ENCODE results near the gene PLEKHH1.

PLEKHH1 gene

GRCh38 chr14:67532998-67533753, at the start of gene PLEKHH1:
Gene PLEKHH1 (plus strand): TSS chr14:67533290. CDS start chr14:67541868, 8,578 bp downstream.
- peak in 1 of 2 experiments; percentile 48 for DNase-seq

- no peak for DNase-seq
Observed at GRCh38 chr14:67483579-67484285, 49.4 kb upstream of the PLEKHH1 start.

DNA sequence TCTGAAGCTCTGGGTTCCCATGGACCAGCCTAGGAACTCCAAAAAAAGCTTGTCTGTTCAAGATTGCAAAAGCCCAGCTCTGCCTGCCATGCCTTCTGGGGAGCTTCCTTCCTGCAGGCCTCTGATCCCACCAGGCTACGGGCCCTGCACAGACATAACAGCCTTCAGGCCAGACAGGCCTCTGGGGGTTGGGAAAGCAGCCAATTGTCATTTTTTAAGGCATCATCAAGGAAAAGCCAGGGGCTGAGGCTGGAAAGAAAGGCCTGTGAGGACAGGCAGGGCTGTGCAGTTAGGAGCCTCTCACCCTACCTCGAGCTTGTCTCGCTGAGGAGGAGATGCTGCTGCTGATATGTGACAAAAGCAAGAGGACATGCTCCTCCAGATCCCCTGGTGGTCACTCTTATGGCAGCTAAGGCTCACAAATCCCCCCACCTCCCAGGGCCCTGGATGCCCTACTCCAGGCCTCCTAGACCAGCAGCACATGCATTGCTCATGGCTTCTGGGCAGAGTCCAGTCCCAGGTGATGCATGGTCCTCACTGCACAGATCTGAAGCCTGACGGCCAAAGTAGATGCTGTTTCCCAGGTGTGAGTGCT, 47.5 kb upstream of the PLEKHH1 start:
- DNase-seq: no peak

DNA sequence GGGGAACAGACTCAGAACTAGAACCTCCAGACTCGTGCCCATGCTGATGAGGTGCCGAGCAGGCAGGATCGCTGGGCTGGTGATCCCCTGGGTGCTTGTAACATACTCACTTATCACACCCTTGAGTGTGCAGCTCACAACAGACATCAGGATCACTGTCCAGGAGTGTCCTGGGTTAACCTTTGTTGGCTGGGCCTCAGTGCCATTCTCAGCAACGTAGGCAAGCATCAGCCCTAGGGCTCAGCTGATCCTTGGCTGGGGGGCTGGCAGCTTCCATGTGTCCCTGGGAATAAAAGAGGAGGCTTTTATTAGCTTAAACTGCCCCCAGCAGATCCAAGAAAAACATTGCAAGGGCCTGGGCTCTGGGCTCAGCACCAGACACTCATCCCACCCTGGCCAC, 46.2 kb upstream of the PLEKHH1 start:
- DNase-seq: no peak

- no peak for DNase-seq
Observed at GRCh38 chr14:67487332-67487731, 45.8 kb upstream of the PLEKHH1 start.

DNA sequence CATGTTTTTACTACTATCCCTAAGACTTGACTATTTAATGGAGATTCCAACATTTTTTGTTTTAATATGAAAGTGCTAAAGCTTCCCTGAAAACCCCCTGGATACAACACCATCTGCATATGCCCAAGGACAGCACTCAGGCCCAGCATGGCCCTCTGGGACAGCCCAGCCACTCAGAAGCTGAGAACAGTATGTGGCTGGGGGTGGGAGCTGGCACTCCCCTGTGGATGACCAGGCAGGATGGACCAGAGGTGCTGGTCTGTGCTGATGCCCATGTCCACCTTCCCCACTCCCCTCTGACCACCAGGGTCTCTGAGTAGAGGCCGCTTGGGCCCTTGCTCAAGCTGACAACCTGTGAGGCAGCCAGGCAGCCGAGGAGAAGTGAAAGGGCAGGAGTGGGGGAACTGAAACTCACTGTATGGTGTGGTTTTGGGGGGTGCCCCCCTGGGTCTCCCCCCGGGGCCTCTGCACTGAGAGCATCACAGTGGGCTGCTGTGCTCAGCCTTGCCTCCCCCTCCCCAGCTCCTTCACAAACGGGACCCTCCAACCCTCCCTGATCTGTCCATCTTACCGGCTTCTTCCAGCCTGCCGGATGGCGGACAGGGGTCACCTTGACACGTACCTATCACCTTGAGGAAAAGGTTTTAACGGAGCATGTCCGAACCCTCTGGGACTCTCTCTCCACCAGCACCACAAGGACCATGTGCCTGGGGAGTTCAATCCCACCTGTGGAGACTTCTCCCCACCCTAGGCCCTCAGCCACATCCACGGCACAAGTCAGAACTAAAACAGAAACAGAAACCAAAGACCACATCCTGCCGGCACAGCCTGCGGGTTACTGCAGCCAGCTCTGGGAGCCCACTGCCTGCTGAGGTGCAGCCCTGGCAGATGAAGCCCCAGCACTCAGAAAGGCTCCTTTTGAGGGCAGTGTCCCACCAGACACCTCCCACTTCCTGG, 44.9 kb upstream of the PLEKHH1 start, which contains the start of gene TMEM229B:
Gene TMEM229B, minus strand, starts transcription at position 785 of the 957 bp plus-strand sequence. CDS start 14,798 bp downstream, outside the sequence.
- no peak for DNase-seq

DNA sequence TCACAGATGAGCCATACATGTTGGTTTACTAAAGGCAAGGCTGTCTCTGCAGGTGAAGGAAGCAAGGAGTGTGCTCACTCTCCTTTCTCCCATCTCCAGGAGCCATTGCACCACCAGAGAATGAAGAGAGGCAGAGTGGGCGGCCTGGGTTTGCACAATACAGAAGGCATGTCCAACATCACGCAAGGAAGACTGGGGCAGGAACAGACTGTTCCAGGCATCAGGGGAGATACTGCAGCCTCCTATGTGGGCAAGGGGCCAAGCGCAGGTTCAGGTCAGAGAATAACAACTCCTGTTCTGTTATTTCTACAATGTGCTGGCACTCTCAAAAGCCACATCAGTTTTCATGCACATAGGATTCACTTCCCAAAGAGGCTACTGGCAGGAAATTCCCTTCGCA, 42.9 kb upstream of the PLEKHH1 start:
- DNase-seq: no peak

GRCh38 chr14:67491285-67491684, 41.8 kb upstream of the PLEKHH1 start:
- DNase-seq: no peak

- no peak for DNase-seq
Observed at GRCh38 chr14:67491741-67492507, 41.2 kb upstream of the PLEKHH1 start.

DNA sequence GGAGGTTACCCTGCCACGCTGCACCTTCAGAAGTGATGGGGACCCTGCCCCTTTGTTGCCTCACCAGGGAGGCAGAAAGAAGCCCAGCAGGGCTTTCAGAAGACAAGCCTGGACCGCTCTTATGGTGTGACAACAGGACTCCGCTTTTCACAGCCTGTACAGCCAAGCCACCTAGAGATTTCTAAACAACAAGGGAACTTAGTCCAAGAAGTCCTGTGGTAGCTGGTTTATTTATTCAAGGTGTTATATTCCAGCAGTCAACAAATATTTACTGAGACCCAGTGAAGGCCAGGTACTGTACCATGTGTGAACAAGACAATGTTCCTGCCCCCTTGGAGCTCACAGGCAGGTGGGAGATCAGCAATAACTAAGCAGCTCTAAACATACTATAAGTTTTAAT, 40.6 kb upstream of the PLEKHH1 start:
- no peak for DNase-seq

GRCh38 chr14:67493092-67493717, 39.9 kb upstream of the PLEKHH1 start:
- DNase-seq: no peak

DNA sequence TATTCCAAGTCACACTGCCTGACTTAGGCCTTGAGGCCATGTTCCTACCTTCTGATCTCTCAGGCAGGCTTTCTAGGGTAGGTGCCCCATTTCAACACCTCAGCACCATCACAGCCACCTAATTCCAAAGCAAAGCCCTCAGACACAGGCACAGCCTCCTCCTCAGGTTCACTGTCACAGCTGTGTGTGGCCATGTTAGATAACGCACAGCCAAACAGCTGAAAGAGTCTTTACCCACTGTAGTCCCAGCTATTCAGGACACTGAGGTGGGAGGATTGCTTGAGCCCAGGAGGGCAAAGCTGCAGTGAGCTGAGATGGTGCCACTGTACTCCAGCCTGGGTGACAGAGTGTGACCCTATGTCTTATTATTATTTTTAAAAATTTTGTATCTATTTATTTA, 37.3 kb upstream of the PLEKHH1 start:
- no peak for DNase-seq

DNA sequence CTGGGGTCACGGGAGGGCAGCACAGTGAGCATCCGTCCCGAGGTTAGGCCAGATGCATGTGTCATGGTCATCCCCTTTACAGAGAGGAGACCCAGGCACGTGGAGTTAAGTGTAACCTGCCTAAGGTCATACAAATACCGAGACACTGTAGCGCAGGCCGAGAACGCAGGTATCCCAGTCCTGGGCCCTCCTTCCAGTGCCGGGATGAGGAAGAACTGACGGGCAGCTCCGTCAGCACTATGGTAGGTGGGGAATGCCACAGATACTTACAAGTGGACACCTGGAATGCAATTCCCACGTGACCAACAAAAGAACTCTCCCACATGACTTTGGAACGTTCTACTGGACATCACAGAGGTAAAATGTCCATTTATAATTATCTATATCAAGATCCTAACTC, 35.9 kb upstream of the PLEKHH1 start:
- no peak for DNase-seq

DNA sequence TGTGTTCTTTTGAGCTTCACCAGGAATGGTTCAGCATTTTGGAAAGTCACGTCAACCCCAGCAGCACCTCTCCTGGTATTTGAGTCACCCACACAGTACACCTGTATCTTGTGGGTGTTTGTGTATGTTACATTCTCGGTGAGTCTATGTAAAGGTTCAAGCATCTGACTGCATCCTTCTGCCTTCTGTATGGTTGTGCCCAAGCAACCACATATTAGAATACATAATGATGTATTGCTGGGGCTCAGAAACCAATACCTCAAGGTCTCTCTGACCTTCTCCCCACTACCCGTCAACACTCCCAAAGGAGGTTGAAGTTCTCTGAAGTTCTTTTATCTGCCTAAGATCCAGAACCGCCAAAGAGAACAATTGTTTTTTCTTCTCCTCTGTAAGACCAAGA, 35.4 kb upstream of the PLEKHH1 start:
- DNase-seq: no peak

DNA sequence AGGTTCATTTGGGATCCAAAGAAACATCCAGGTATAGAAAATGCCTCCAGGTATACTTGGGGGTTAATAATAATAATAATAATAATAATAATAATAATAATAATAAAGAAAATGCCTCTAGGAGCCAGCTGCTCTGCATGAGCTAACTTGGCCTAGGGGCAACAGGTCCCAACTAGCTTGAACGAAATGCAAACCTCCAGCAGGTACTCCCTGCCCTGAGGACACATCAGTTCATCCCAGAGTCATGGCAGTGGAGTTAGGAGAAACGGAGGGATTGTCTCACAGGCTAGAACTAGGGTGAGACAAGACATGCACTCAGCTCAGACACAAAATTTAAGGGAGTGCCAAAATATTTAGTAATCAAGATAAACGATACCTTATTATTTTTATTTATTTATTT, 32.1 kb upstream of the PLEKHH1 start:
- no peak for DNase-seq

DNA sequence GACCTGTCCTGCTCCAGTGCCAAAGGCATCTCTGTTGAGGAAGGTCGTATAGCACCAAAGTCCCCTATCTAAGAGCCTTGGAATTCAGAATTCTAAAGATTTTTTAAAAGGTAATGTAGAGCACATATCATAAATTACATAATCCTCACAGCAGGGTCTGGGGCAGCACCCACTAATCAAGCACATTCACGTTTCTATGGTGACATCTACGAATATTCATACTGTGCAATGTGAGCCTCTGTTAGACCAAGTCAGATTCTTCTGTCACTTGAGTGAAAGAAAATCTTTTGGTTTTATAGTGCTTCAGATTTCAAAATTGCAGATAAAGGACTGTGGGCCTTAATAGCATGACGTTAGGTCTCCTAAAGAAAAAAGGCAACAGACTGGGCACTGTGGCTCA, 31.4 kb upstream of the PLEKHH1 start:
- DNase-seq: no peak

GRCh38 chr14:67502867-67503266, 30.2 kb upstream of the PLEKHH1 start:
- no peak for DNase-seq

GRCh38 chr14:67503331-67503730, 29.8 kb upstream of the PLEKHH1 start:
- DNase-seq: no peak

DNA sequence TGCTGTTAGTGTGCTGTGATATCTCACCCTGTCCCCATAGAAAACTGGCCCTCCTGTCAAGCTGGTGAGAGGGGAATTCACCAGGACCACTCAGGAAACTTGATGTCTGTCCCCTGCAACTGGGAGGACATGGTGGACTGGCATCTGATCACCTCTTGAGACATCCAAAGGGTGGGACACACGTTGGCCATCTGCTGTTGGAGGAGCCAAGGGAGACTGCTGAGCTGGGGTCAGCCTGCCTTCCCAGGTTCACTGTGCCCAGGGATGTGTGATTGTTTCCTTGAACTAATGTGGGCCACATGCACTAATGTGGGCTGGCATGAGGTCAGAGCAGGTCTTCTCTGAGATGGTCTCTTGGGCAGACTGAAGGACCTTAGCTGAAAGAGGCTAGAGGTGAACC, 27.8 kb upstream of the PLEKHH1 start:
- DNase-seq: no peak

DNA sequence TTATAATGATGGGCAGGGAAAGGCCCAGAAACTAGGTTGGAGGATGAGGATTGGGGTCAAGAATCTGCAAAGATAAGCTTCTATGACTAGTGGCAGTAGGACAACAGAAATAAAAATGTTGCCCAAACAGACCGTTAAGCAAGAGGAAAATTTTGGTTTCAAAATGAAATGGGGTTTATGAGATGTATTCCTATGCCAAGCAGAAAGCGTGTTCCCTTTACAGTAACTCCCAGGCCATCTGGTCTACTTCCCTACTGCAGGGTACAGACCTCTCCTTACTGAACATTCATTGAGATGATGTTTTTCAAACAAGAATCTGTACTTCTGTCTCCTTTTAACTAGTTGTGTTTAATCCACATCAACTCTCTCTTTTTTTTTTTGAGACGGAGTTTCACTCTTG, 24.1 kb upstream of the PLEKHH1 start:
- DNase-seq: no peak

DNA sequence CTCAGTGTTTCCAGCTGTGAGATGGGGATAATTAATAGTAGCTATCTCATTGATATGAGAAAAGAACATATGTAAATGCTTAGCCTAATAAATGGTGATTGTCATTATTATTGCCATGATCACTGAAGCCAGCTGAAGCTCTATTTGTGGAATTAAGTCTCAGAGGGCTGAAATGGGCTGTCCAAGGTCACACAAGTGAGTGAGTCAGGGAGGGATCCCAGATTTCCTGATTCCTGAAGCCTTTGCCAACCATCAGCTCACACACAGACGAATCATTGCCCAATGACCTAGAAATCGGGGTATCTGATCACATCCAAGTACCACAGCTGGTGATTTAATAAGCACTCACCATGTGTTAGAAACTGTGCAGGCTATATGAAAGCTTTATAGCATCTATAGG, 23.0 kb upstream of the PLEKHH1 start:
- no peak for DNase-seq

DNA sequence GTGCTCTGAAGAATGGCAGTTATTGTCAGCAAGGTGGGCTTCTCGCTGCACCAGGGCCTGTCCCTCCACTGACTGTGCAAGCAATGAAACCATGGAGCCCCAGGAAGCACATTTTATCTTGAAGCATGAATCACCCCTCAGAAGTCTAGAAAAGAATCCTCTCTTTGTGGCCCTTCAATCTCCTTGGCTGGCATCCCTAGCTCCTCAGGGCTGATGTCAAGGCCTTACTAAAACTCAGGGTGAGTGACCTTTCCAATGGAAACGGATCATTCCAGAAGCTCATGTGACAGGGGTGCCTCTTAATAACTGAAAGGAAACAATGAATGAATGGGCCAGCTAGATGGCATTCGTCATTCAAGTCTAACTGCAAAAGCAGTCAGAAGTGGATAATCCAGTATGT, 22.3 kb upstream of the PLEKHH1 start:
- no peak for DNase-seq
